ENCODE results near the gene CEP350.

DNA sequence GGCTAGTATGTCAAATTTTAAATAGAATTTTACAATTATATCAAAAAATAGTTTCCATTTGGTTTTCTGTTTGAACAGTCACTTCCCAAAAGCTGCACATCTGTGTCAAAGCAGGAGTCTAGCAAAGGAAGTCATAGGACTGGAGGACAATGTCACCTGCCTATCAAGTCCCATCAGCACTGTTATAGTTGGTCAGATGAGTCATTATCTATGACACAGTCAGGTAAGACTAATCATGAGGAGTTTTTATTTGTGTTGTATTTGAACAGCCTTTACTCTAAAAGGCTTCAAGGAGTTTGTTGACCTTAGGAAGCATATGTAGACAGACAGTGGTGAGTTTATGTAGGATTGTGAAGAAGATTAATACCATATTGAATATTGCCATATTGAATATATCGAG is 125.8 kb downstream of the CEP350 start:
- TF ChIP-seq, protein P1, sequence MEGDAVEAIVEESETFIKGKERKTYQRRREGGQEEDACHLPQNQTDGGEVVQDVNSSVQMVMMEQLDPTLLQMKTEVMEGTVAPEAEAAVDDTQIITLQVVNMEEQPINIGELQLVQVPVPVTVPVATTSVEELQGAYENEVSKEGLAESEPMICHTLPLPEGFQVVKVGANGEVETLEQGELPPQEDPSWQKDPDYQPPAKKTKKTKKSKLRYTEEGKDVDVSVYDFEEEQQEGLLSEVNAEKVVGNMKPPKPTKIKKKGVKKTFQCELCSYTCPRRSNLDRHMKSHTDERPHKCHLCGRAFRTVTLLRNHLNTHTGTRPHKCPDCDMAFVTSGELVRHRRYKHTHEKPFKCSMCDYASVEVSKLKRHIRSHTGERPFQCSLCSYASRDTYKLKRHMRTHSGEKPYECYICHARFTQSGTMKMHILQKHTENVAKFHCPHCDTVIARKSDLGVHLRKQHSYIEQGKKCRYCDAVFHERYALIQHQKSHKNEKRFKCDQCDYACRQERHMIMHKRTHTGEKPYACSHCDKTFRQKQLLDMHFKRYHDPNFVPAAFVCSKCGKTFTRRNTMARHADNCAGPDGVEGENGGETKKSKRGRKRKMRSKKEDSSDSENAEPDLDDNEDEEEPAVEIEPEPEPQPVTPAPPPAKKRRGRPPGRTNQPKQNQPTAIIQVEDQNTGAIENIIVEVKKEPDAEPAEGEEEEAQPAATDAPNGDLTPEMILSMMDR (optimal IDR thresholded peaks at IDR 0.05 in 1 of 3, IDR thresholded peaks at IDR 0.05 in 1 of 3, conservative IDR thresholded peaks at IDR 0.05 in 1 of 3; ENCODE audit: extremely low read depth in 1 of 3, insufficient read depth in 2 of 3, low read length in 3 of 3): no peak
- no peak for TF ChIP-seq EZH2 (IDR thresholded peaks at IDR 0.05; ENCODE audit: low read length)

All from keratinocyte (primary cell).